ENCODE results near the gene UFSP1. TPM values are rescaled to one million over a fixed set of nuclear protein-coding genes. Genes with fewer than 3 reads are reported as not detected.

Gene UFSP1
- total and polyA plus RNA-seq, 2 of the 13 experiments (the other 11 are each of a cell fraction or from before 2014, with no cell fraction given), result 0.65 to 3.3 TPM

DNA sequence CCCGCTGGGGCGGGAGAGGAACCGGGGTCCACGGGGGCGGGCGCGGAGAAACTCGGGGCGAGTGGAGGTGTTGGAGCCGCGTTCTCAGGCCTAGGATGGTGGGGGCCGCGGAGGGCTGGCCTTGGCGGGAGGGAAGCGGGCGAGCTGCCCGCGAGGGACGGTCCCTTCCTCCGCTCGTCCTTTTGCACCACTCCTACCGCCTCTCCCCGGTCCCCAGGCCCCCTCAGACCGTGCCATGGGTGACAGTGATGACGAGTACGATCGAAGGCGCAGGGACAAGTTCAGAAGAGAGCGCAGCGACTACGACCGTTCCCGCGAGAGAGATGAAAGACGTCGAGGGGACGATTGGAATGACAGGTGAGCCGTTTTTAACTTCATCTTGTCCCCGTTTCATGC, 14.2 kb downstream of the UFSP1 start:
- ATAC-seq (peak; percentile 75), FAIRE-seq (no peak), DNase-seq (ENCODE audit: low spot score) (peak; percentile 40)
- Histone ChIP-seq H3K4me2 (ENCODE audit: low read depth, low read length) (peak overlapping the region; percentile 94), H4K20me1 (ENCODE audit: insufficient read depth, low read length) (peaks cover 23% of the 10 kb centered on the region), H3K9me3 (ENCODE audit: low read length) (no peaks in the 10 kb centered on the region), H2AFZ (ENCODE audit: low read length) (no peak overlapping the region), H3K4me1 (ENCODE audit: insufficient read depth, low read length) (peaks cover 45% of the 10 kb centered on the region), H3K27me3 (ENCODE audit: control insufficient read depth in 1 of 2, insufficient read depth in 2 of 2, low read length in 2 of 2) (peaks cover 0 to 2% of the 10 kb centered on the region in 2 experiments; a peak in 1 of 5 replicates), H3K27ac (ENCODE audit: extremely low read length, insufficient read depth, low read length) (peak overlapping the region; percentile 87), H3K4me3 (replicated peaks in 1 of 3; ENCODE audit: insufficient read depth in 1 of 3, low read depth in 2 of 3, low read length in 3 of 3) (peak overlapping the region; percentile 84 to 89 (median 86)), H3K36me3 (replicated peaks in 1 of 2; ENCODE audit: control insufficient read depth in 1 of 2, insufficient read depth in 2 of 2, low read length in 2 of 2) (peaks cover 4 to 30% of the 10 kb centered on the region in 2 experiments), H3K9ac (ENCODE audit: insufficient read depth, low read depth, low read length) (peak overlapping the region; percentile 91), H3K79me2 (ENCODE audit: insufficient read depth, low read length) (peaks cover 50% of the 10 kb centered on the region)
- ChIA-PET CTCF (ENCODE audit: low intra/inter-chr PET ratio, low total read pairs) (no interaction called here), POLR2A (interaction anchor here (0.5 to 2.6 kb wide), 35 partner anchors 12 to 446 kb away, joined by 3 to 141 read pairs (median 4); partner anchors contain the start of genes ACHE, EPHB4, FIS1 and GNB2)
- intact Hi-C loops (cut with micrococcal nuclease; ENCODE audit: unreplicated experiment) (no loop called here), in situ Hi-C loops (cut with HindIII; ENCODE audit: extremely low pct_ligation_motif_present, low pct_unique_long_range_greater_than_20kb) (loop anchor here (25.0 kb wide), 1 partner anchor 412 kb away; no protein-coding TSS in a partner anchor)
- BruUV-seq (replicated peaks), result TSS peak; percentile 76
- WGBS (ENCODE audit: low lambda C conversion rate), result 1% methylated on average over 25 of the region's 39 CpGs
- TF ChIP-seq, protein P1, sequence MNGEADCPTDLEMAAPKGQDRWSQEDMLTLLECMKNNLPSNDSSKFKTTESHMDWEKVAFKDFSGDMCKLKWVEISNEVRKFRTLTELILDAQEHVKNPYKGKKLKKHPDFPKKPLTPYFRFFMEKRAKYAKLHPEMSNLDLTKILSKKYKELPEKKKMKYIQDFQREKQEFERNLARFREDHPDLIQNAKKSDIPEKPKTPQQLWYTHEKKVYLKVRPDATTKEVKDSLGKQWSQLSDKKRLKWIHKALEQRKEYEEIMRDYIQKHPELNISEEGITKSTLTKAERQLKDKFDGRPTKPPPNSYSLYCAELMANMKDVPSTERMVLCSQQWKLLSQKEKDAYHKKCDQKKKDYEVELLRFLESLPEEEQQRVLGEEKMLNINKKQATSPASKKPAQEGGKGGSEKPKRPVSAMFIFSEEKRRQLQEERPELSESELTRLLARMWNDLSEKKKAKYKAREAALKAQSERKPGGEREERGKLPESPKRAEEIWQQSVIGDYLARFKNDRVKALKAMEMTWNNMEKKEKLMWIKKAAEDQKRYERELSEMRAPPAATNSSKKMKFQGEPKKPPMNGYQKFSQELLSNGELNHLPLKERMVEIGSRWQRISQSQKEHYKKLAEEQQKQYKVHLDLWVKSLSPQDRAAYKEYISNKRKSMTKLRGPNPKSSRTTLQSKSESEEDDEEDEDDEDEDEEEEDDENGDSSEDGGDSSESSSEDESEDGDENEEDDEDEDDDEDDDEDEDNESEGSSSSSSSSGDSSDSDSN (CRISPR knock-in tag; IDR thresholded peaks at IDR 0.05), result peak; percentile 58; the same call in 1 of the 2 replicates
- TF ChIP-seq ZNF879 (CRISPR knock-in tag; IDR thresholded peaks at IDR 0.05) (0 out of 2 replicates have a peak, but pooled peaks have one; percentile 14), GZF1 (CRISPR knock-in tag; IDR thresholded peaks at IDR 0.05) (0 out of 2 replicates have a peak, but pooled peaks have one; percentile 2), ZNF569 (CRISPR knock-in tag; IDR thresholded peaks at IDR 0.05; ENCODE audit: borderline replicate concordance) (no peak), ZFP36L1 (CRISPR knock-in tag; IDR thresholded peaks at IDR 0.05) (no peak), KDM5A (IDR thresholded peaks at IDR 0.05; ENCODE audit: borderline replicate concordance, low read length) (peak; percentile 33; the same call in 1 of the 2 replicates), ZNF724P (CRISPR knock-in tag; IDR thresholded peaks at IDR 0.05; ENCODE audit: borderline replicate concordance) (0 out of 2 replicates have a peak, but pooled peaks have one; percentile 26), SNAPC2 (CRISPR knock-in tag; IDR thresholded peaks at IDR 0.05) (no peak), ZNF280D (CRISPR knock-in tag; IDR thresholded peaks at IDR 0.05) (no peak), ZNF616 (CRISPR knock-in tag; IDR thresholded peaks at IDR 0.05; ENCODE audit: low read depth) (0 out of 2 replicates have a peak, but pooled peaks have one; percentile 1), MTA3 (CRISPR knock-in tag; IDR thresholded peaks at IDR 0.05) (0 out of 2 replicates have a peak, but pooled peaks have one; percentile 42), ELK4 (CRISPR knock-in tag; IDR thresholded peaks at IDR 0.05; ENCODE audit: borderline replicate concordance) (no peak), ASH2L (IDR thresholded peaks at IDR 0.05; ENCODE audit: insufficient read length, low read depth, low read length) (peak; percentile 73)
- TF ChIP-seq, protein P2, sequence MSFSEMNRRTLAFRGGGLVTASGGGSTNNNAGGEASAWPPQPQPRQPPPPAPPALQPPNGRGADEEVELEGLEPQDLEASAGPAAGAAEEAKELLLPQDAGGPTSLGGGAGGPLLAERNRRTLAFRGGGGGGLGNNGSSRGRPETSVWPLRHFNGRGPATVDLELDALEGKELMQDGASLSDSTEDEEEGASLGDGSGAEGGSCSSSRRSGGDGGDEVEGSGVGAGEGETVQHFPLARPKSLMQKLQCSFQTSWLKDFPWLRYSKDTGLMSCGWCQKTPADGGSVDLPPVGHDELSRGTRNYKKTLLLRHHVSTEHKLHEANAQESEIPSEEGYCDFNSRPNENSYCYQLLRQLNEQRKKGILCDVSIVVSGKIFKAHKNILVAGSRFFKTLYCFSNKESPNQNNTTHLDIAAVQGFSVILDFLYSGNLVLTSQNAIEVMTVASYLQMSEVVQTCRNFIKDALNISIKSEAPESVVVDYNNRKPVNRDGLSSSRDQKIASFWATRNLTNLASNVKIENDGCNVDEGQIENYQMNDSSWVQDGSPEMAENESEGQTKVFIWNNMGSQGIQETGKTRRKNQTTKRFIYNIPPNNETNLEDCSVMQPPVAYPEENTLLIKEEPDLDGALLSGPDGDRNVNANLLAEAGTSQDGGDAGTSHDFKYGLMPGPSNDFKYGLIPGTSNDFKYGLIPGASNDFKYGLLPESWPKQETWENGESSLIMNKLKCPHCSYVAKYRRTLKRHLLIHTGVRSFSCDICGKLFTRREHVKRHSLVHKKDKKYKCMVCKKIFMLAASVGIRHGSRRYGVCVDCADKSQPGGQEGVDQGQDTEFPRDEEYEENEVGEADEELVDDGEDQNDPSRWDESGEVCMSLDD (CRISPR knock-in tag; IDR thresholded peaks at IDR 0.05; ENCODE audit: borderline replicate concordance), result 0 out of 2 replicates have a peak, but pooled peaks have one; percentile 10

All from HepG2 (cell line).